Measurements from ENCODE around the gene DRD4. TPM values are rescaled to one million over a fixed set of nuclear protein-coding genes. Genes with fewer than 3 reads are reported as not detected.
"Not testable (repeated sequence)": the region's sequence is repeated elsewhere in the genome, so short reads cannot be mapped to it uniquely, and the experiment has no call there.

The DRD4 gene
- total RNA-seq, 1 experiment from 2014 or later: not detected

DNA sequence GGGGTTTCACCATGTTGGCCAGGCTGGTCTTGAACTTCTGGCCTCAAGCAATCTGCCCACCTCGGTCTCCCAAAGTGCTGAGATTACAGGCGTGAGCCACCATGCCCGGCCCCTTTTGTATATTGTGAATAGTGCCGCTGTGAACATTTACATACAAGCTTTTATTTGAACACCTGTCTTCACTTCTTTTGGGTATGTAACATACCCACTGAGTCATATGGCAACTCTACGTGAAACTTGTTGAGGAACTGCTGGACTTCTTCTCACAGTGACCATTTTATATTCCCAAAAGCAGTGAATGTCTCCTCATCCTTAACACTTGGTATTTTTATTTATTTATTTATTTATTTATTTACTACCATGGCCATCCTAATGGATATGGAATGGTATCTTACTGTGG lies 6.2 kb upstream of the DRD4 start:
- in situ Hi-C loops (cut with HindIII; ENCODE audit: low pct_unique_long_range_greater_than_20kb, low sequenced_read_pairs): no loop called here

DNA sequence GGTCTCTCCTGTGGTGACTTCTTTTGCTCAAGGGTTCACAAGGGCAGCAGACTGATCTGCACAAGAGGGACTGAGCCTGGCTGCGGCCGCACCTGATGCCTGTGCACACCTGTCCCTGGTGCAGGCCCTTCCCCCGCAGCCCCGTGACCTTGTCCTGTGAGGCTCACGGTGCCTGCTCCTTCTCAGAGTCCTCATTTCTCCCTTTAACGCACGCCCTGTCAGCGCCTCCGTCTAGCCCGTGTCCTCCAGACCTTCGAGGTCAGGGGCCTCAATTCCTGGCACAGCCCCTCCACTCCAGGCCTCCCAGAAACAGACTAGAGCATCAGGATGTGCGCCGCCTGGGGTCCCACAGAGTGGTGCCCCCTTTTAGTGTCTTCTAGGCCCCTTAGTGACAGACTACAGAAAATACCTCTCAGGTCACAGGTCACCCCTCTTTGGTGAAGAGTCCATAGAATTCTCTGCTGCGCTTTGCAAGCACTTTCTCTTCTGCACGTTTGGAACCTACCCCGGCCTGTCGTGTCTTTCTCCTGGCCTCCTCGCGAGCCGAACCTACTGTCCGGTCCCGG lies 1.0 kb upstream of the DRD4 start:
- no peak for DNase-seq (ENCODE audit: low read depth, low spot score)
- in situ Hi-C loops (cut with HindIII; ENCODE audit: low pct_unique_long_range_greater_than_20kb, low sequenced_read_pairs): no loop called here

More for the DNA sequence above, 6.2 kb upstream of the DRD4 start:
- no peak for DNase-seq (ENCODE audit: low read depth, low spot score)

DNA sequence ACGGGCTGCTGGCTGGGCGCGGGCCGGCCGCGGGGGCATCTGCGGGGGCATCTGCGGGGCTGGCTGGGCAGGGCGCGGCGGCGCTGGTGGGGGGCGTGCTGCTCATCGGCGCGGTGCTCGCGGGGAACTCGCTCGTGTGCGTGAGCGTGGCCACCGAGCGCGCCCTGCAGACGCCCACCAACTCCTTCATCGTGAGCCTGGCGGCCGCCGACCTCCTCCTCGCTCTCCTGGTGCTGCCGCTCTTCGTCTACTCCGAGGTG lies 194 bp downstream of the DRD4 start:
- in situ Hi-C loops (cut with HindIII; ENCODE audit: low pct_unique_long_range_greater_than_20kb, low sequenced_read_pairs): no loop called here

DNA sequence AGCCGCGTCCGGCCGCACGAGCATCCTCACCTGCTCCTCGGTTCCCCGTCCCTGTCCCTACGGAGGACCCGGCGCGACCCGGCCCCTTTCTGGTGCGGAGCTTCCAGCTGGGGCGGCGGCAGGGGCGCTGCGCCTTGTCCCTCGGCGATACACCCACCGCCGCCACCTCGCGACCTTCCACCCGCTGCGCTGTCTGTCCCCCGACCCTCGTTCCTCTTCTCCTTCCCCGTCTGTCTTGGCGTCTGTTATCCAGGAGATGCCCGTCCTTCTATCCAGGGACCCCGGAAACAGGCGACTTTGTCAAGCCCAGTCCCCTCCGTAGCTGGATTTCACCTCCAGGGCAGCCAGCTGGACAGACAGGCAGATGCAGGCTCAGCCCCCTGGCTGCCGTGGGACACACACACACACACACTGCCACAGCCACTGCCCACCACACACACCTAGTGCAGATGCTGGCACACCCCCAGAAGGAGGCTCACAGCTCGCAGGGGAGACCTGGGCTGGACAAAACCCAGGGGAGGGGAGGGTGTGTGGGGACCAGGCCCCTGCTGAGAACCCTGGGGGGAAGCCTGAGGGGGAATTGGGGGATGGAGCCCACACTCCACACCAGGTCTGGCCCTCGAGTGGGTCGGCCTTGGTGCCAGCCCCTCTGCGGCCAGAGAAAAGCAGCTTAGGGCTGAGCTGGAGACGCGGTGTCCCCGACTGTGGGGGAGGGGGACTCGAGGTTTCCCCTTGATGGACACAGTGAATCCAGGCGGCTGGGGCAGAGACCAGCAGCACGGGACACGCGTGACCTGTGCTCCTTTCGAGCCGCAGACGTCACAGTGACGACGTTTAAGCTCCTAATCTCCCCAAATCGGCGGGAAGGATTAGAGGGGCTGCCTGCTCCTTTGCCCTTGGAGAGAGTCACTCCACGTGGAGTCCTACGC lies 788 bp downstream of the DRD4 start:
- DNase-seq (ENCODE audit: low read depth, low spot score): no peak
- in situ Hi-C loops (cut with HindIII; ENCODE audit: low pct_unique_long_range_greater_than_20kb, low sequenced_read_pairs): no loop called here

More for the DNA sequence above, 194 bp downstream of the DRD4 start:
- no peak for DNase-seq (ENCODE audit: low read depth, low spot score)

DNA sequence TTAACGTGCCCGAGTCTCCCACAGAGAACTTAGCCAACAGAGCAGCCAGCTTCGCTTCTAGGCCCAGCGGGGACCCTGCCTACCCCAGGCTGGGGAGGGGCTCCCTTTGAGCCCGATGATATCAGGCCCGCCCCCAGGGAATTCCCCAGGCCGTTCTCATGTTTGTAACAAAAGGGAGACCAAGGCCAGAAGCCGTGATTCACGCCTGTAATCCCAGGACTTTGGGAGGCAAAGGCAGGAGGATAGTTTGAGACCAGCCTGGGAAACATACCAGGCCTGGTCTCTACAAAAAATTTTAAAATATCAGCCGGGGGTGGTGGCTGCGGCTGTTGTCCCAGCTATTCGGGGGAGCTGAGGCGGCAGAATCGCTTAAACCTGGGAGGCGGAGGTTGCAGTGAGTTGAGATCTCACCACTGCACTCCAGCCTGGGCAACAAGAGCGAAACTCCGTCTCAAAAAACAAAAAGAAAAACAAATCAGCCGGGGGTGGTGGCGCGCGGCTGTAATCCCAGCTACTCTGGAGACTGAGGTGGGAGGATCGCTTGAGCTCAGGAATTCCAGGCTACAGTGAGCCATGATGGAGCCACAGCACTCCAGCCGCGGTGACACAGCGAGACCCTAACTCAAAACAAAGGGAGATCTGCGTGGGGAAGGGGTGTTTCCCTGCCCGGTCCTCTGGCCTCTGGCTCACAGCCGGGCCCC lies 1.7 kb downstream of the DRD4 start:
- no peak for DNase-seq (ENCODE audit: low read depth, low spot score)
- in situ Hi-C loops (cut with HindIII; ENCODE audit: low pct_unique_long_range_greater_than_20kb, low sequenced_read_pairs): no loop called here

DNA sequence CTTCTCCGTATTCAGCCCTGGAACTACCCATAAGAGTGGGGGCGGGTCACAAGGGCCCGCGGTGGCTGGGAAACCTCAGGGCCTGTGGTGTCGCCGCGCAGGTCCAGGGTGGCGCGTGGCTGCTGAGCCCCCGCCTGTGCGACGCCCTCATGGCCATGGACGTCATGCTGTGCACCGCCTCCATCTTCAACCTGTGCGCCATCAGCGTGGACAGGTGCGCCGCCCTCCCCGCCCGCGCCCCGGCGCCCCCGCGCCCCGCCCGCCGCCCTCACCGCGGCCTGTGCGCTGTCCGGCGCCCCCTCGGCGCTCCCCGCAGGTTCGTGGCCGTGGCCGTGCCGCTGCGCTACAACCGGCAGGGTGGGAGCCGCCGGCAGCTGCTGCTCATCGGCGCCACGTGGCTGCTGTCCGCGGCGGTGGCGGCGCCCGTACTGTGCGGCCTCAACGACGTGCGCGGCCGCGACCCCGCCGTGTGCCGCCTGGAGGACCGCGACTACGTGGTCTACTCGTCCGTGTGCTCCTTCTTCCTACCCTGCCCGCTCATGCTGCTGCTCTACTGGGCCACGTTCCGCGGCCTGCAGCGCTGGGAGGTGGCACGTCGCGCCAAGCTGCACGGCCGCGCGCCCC lies 2.4 kb downstream of the DRD4 start:
- in situ Hi-C loops (cut with HindIII; ENCODE audit: low pct_unique_long_range_greater_than_20kb, low sequenced_read_pairs): no loop called here
- DNase-seq (ENCODE audit: low read depth, low spot score): no peak

DNA sequence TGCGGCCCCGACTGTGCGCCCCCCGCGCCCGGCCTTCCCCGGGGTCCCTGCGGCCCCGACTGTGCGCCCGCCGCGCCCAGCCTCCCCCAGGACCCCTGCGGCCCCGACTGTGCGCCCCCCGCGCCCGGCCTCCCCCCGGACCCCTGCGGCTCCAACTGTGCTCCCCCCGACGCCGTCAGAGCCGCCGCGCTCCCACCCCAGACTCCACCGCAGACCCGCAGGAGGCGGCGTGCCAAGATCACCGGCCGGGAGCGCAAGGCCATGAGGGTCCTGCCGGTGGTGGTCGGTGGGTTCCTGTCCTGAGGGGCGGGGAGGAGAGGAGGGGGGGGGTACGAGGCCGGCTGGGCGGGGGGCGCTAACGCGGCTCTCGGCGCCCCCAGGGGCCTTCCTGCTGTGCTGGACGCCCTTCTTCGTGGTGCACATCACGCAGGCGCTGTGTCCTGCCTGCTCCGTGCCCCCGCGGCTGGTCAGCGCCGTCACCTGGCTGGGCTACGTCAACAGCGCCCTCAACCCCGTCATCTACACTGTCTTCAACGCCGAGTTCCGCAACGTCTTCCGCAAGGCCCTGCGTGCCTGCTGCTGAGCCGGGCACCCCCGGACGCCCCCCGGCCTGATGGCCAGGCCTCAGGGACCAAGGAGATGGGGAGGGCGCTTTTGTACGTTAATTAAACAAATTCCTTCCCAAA lies 3.1 kb downstream of the DRD4 start:
- in situ Hi-C loops (cut with HindIII; ENCODE audit: low pct_unique_long_range_greater_than_20kb, low sequenced_read_pairs): no loop called here
- no peak for DNase-seq (ENCODE audit: low read depth, low spot score)

DNA sequence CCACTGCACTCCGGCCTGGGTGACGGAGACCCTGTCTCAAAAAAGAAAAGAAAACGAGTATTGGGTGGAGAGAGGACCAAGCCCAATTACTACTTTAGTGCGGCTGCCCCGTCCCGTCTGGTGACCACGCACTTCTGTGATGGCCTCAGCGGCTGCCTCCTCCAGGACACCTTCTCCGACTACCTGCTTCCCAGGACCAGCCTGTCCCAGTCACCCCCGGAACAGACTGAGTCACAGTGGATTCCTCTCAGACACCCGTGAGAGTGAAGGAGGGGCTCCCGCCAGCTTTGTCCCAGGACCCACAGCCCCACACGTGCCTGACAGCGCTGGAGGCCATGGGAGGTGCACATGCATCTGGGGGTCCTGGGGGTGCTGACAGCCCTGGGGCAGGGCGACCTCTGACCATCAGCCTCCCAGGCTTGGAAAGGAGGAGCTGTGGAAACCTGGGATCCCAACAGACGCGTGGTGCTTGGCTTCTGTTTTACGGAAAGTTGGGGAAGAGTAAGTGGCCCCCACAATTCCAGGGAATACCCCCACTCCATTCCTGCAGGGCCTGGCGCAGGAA lies 4.8 kb downstream of the DRD4 start:
- in situ Hi-C loops (cut with HindIII; ENCODE audit: low pct_unique_long_range_greater_than_20kb, low sequenced_read_pairs): no loop called here
- DNase-seq (ENCODE audit: low read depth, low spot score): no peak

DNA sequence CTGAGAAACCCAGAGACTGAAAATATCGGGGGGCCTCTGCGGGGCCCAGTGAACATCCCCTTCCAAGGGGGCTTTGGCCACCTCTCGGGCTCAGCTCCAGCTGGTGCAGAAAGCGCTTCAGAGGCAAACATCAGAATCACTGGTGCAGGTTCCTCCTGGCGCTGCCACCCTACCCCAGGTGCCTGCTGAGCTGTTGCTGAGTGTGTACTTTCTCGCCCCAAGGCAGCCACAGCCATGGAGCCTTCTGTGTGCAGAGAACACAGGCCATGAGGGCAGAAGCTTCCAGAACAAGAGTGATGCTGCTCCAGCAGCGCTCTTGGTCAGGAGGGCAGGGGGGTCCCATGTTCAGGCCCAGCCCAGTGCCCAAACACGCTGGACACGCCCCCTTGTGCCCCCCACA lies 6.3 kb downstream of the DRD4 start:
- in situ Hi-C loops (cut with HindIII; ENCODE audit: low pct_unique_long_range_greater_than_20kb, low sequenced_read_pairs): no loop called here

DNA sequence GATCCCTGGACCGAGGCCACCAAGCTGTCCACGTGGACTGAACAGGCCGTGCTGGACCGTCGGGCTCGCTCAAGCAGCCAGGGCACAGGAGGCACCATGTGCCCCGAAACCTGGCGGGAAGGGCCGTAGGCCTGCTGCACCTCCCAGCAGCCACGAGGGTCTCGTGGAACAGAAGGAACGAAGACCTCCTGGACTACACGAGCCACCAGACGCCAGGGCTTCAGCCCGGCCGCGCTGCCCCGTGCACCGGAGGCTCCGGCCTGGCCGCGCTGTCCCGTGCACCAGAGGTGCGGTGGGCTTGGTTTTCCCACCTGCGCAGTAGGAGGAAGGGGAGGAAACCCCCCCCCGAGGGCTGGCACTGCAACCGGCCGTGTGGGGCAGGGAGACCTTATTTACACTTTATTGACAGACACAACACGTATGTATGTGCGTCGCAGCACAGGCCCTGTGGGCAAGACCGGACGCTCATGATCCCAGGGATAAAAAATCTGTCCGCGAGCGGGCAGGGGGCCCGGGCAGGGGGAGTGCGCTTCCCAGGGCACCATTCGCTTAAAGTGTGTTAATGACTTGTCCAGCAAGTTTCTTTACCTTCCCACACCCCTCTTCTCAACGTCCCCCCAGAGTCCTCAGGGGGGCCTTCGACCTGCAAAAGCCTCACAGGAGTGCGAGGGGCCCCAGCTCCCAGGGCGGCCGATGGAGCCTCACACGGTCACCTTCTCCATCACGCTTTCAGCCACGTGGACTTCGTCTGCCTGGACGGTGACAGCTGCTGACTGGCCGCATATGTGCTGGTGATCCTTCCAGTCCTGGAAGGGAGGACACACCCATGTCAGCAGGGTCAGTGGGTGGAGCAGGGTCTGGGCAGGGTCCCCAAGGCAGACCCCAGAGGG lies 7.0 kb downstream of the DRD4 start:
- in situ Hi-C loops (cut with HindIII; ENCODE audit: low pct_unique_long_range_greater_than_20kb, low sequenced_read_pairs): no loop called here
- no peak for DNase-seq (ENCODE audit: low read depth, low spot score)

More for the DNA sequence above, 6.3 kb downstream of the DRD4 start:
- DNase-seq (ENCODE audit: low read depth, low spot score): no peak

DNA sequence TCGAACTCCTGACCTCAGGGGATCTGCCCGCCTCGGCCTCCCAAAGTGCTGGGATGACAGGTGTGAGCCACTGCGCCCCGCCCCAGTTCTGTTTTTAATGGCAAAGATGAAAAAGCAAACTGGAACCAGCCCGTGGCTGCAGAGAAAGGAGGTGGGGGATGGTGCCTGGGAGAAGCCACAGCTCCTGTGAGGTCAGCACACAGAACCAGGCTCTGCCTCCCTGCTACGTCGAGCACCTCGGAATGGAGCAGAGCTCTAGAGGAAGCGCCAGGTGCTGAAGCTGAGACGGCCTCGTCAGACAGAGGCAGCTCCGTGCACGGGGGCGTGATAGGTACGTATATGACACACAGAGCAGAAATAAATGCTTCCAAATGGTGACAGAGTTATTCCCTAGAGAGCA lies 8.5 kb downstream of the DRD4 start:
- in situ Hi-C loops (cut with HindIII; ENCODE audit: low pct_unique_long_range_greater_than_20kb, low sequenced_read_pairs): no loop called here
- DNase-seq (ENCODE audit: low read depth, low spot score): no peak

DNA sequence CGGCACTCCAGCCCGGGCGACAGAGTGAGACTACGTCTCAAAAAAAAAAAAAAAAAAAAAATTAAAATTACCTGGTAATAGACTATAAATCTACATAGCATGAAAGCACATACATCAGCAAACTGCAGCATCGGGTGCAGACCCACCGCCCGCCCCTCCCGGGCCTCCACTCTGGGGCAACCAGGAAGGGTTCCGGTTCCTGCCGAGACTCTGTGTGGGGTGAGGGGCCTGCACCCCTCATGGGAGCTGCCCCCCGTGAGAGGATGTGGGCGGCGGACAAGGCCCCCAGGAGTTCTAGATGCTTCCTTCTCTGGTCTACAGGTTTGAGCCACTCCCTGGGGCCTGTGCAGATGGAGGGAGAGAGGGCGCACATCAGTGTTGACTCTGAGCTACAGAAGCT lies 9.1 kb downstream of the DRD4 start:
- in situ Hi-C loops (cut with HindIII; ENCODE audit: low pct_unique_long_range_greater_than_20kb, low sequenced_read_pairs): no loop called here
- DNase-seq (ENCODE audit: low read depth, low spot score): no peak

DNA sequence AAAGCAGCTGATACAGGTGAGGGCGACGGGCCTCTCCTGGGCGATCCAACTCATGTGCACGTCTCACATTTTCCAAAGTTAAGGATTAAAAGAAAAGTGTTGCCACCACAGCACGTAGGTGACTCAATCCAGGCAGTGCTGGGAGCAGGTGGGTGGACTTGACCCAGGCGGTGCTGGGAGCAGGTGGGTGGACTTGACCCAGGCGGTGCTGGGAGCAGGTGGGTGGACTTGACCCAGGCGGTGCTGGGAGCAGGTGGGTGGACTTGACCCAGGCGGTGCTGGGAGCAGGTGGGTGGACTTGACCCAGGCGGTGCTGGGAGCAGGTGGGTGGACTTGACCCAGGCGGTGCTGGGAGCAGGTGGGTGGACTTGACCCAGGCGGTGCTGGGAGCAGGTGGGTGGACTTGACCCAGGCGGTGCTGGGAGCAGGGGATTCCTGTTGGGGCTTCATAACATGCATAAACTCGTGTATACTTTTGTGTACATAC lies 10.6 kb downstream of the DRD4 start:
- in situ Hi-C loops (cut with HindIII; ENCODE audit: low pct_unique_long_range_greater_than_20kb, low sequenced_read_pairs); DNase-seq (ENCODE audit: low read depth, low spot score): not testable (repeated sequence)

DNA sequence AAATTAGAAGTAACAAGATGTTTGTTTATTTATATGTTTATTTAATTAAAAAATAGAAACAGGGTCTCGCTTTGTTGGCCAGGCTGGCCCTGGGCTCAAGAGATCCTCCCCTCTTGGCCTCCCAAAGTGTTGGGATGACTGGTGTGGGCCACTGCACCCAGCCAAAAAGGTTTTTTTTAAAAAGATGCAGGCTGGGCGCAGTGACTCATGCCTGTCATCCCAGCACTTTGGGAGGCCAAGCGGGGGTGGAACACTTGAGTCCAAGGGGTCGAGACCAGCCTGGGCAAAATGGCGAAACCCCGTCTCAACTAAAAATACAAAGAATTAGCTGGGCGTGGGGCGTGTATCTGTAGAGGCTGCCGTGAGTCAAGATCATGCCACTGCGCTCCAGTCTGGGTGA lies 13.4 kb downstream of the DRD4 start:
- no peak for DNase-seq (ENCODE audit: low read depth, low spot score)
- in situ Hi-C loops (cut with HindIII; ENCODE audit: low pct_unique_long_range_greater_than_20kb, low sequenced_read_pairs): no loop called here

DNA sequence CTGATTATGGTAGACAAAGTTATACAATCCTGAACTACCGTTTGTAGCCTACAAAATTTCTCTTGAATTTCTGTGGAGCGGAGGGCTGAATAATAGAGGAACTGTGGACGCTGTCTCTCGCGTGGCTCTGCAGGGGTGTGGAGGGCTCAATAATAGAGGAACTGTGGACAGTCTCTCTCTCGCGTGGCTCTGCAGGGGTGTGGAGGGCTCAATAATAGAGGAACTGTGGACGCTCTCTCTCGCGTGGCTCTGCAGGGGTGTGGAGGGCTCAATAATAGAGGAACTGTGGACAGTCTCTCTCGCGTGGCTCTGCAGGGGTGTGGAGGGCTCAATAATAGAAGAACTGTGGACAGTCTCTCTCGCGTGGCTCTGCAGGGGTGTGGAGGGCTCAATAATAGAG lies 16.1 kb downstream of the DRD4 start:
- in situ Hi-C loops (cut with HindIII; ENCODE audit: low pct_unique_long_range_greater_than_20kb, low sequenced_read_pairs): not testable (repeated sequence)

DNA sequence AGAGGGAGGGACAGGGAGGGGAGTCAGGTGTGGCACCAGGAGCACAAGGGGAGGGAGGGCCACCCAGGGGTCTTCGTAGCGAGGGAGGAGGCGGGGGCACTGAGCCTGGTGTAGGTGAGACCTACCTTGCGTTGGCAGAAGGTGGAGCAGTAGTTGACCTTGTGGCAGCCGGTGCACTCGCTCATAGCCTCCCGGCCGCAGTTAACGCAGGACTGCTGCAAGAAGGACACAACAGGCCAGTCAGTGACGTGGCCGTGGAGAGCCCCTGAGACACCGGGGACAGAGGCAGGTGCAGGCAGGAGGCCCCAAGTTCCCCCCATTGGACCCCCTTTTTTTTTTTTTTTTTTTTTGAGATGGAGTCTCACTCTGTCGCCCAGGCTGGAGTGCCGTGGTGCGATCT lies 16.8 kb downstream of the DRD4 start:
- no peak for DNase-seq (ENCODE audit: low read depth, low spot score)
- in situ Hi-C loops (cut with HindIII; ENCODE audit: low pct_unique_long_range_greater_than_20kb, low sequenced_read_pairs): no loop called here

More for the DNA sequence above, 16.1 kb downstream of the DRD4 start:
- DNase-seq (ENCODE audit: low read depth, low spot score): not testable (repeated sequence)

Measured in SK-MEL-5 (cell line).